Esophagus squamous epithelium (tissue), 4 donors: ENCODE measurements around the gene PPP3CA.

ENCODE experiments used
- CTCF ChIP-seq, 6 experiments: fragments of 450-650 bp in 4 of 6; fragments of 200-600 bp in 2 of 6; sonication (generic) in 2 of 6; IDR thresholded peaks; one replicate each; pipeline ENCODE4 v1.5.1; 2016 to 2019; ENCODE audit warnings: antibody characterized with exemption in 6 of 6, mild to moderate bottlenecking in 4 of 6, moderate library complexity in 4 of 6
- POLR2A ChIP-seq, 4 donors: fragments of 450-650 bp; IDR thresholded peaks; one replicate each; pipeline ENCODE4 v1.6.1; 2017; ENCODE audit warnings: antibody characterized with exemption in 4 of 4, mild to moderate bottlenecking in 4 of 4, moderate library complexity in 3 of 4

GRCh38 chr4:101027721-101028120 is 319.6 kb downstream of the PPP3CA start:
- TF ChIP-seq CTCF (IDR thresholded peaks at IDR 0.05) (no peak), POLR2A (IDR thresholded peaks at IDR 0.05) (no peak)
